HG03060 (cell line): ENCODE data around the gene KLHL11.

ENCODE experiments used
- ATAC-seq: cut with Tn5 transposase; IDR thresholded peaks from one replicate; pipeline ENCODE4 v1.9.1; 2021; ENCODE audit warnings: low read depth, moderate number of reproducible peaks; ENCODE audit not compliant: unreplicated experiment

KLHL11 gene

DNA sequence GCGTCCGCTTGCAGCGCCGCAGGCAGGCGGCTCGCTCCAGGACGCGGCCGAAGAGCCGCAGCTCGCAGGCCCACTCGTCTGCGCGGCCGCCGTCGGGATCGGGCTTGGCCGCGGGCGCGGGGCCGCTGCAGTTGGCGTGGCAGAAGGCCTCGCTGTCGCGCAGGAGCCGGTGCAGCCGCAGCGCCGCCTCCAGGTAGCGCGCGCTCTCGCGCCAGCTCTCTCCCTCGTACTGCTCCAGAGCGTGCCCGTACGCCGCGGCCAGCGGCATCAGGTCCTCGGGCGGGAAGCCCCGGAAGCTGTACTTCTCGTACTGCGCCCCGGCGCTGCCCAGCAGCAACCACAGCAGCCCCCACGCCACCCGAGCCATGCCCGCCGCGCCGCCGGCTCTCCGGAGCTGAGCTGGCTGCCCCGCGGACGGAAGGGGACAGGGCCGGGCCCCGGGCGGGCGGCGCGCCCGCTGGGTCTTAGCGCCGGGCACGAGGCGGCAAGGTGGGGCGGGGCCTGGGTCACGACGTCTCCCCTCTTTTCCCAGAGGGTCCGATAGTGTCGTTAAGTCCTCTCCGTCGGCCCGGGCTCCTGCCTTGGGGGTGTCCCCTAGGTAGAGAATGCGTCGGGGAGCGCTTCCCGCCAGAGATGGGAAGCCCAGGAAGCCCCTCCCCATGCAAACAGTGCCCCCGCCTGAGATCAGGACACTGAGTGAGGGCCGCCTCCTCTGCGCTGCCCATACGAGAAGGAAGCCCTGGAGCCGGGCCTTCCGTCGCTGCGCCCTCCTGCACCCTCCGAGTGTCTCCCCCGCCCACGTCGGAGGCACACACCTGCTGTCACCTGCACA, 53.5 kb downstream of the KLHL11 start, which contains the start of gene P3H4:
TSS of gene P3H4 (minus strand) at position 401 of the 832 bp plus-strand sequence. CDS start at position 367, 34 bp downstream.
- no peak for ATAC-seq

DNA sequence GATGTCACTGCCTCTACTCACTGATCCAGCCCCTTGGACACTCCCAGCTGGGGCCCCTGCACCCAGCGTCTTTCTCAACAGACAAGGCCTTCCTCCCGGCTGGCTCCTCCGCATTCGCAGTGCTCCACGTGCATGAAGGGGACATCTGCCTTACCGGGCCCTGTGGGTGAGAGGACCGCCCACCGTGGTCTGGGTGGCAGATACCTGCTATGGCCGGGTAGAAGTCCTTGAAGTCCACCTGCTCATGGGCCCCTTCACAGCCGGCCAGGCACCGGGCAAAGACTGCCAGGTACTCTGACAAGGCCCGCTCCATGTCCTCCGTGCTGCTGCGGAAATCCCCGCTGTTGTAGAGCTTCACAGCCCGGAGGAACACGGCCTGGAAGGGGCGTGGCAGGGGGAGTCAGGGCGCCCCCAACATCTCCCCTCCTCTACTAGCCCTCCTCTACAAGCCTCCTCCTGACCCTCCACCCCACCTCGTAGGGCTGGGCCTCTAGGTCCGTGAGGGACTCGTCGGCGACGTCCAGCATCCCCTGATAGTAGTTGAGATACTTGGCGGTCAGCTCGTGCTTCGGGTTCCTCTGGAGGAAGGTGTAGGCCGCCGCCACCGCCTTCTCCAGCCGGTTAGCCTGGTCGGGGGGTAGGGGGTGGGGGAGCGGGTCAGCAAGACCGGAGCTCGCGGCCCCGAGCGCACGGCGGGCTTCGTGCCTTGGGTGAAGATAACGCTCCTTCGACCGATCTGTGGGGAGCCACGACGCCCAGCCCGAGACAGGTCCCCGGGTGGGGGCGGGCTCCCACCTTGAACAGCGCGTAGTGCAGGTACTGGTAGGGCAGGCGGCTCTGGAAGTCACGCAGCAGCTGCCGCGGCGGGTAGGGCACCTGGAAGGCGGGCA, 54.3 kb downstream of the KLHL11 start:
- ATAC-seq = no peak

DNA sequence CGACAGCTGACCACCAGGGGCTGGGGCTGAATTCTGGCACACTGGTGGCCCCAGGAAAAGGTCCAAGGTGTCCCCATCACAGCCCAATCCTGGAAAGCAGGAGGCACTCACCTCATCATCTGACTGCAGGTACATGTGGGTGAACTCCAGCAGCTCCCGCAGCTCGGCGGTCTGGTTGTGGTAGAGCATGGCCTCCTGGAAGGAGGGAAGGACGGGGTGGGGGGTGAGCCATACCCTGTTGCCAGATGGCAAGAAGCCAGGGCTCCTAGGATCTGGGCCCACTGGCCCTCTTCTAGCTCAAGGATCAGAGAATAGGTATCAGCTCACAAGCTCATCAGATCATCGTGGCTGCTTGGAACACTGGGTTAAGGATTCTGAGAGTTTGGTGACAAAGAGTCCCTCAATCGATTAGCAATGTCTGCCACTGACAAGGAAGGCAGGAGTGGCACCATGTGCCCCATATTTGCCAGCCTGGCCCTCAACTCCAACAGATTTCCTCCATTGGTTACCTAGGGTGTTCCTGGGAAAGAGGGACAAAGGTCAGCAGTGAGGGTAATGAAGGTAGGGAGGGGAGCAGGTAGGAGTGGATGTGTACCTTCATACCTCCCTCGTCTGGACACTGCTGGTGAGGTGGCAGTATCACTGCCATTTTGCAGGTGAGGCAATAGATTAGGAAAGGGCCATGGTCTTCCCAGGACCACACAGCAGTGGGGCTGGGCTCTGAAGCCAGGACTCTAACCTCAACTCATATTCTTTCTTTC, 58.4 kb downstream of the KLHL11 start:
- no peak for ATAC-seq
